ENCODE results near the gene MAP3K5.

DNA sequence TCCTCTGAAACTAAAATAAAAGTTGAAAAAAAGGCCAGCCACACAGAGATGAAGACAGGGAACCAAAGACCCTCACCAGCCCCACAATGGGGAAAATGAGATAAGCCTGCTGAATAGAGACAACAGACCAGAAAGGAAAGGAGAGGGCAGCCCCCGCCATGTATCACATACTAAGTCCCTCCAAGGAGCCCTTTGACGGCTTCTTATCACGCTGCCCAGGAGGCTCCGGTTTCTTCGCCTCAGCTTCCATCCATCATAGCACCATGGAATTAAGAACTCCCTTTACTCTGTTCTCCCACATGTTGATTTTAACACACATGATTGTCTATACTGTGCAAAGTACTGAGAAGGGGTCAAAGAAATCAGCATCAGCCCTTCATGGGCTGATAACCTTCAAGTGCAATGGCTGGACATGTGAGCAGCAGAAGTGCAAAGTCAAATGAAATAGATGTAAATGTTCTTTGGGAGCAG is 54.9 kb downstream of the MAP3K5 start:
- TF ChIP-seq, protein P1, sequence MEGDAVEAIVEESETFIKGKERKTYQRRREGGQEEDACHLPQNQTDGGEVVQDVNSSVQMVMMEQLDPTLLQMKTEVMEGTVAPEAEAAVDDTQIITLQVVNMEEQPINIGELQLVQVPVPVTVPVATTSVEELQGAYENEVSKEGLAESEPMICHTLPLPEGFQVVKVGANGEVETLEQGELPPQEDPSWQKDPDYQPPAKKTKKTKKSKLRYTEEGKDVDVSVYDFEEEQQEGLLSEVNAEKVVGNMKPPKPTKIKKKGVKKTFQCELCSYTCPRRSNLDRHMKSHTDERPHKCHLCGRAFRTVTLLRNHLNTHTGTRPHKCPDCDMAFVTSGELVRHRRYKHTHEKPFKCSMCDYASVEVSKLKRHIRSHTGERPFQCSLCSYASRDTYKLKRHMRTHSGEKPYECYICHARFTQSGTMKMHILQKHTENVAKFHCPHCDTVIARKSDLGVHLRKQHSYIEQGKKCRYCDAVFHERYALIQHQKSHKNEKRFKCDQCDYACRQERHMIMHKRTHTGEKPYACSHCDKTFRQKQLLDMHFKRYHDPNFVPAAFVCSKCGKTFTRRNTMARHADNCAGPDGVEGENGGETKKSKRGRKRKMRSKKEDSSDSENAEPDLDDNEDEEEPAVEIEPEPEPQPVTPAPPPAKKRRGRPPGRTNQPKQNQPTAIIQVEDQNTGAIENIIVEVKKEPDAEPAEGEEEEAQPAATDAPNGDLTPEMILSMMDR (conservative IDR thresholded peaks at IDR 0.05 in 1 of 2, IDR thresholded peaks at IDR 0.05 in 1 of 2; ENCODE audit: low read depth in 1 of 2, low read length in 2 of 2) = no peak
- TF ChIP-seq EZH2 (IDR thresholded peaks at IDR 0.05; ENCODE audit: low read length, missing control alignments) = no peak
